AG20443 (cell line): ENCODE data around the gene RNPEPL1.

Experiments
- DNase-seq: peaks from one replicate; pipeline ENCODE4 v3.0.0; 2012; ENCODE audit warnings: low spot score, mixed read lengths

The RNPEPL1 gene

DNA sequence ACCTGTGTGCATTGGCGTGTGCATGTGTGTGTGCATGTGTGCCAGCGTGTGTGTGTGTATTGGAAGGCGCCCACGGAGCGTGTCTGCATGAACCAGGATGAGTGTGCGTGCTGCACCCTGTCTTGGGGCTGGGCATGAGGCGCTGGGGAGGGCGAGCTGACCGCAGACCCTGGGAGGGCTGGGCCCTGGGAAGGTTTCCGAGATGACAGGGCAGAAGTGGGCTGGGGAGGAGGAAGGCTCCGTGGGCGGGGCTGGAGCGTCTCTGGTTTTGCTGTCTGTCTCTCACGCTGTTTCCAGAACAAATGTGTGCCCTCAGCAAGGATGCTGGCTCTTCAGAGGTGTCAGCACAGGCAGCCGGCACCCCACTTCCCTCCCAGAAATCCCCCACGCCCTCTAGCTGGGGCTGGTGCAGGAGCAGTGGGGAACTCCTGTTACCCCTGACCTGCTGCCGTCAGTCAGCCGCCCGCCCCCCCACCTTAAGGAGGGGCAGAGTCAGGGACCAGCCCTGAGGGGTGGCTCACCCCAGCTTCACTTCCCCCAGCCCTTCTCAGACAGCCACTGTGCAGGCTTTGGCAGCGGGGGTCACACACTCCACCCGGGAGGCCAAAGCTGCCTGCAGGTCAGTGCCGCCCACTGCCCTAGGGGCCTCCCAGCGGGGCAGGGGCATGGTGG is 56.8 kb downstream of the RNPEPL1 start, which contains the start of gene GPR35:
GPR35 (plus strand) TSS at position 531 of the 672 bp plus-strand sequence. CDS start 4,473 bp downstream, outside the sequence.
- DNase-seq = peak; percentile 91

DNA sequence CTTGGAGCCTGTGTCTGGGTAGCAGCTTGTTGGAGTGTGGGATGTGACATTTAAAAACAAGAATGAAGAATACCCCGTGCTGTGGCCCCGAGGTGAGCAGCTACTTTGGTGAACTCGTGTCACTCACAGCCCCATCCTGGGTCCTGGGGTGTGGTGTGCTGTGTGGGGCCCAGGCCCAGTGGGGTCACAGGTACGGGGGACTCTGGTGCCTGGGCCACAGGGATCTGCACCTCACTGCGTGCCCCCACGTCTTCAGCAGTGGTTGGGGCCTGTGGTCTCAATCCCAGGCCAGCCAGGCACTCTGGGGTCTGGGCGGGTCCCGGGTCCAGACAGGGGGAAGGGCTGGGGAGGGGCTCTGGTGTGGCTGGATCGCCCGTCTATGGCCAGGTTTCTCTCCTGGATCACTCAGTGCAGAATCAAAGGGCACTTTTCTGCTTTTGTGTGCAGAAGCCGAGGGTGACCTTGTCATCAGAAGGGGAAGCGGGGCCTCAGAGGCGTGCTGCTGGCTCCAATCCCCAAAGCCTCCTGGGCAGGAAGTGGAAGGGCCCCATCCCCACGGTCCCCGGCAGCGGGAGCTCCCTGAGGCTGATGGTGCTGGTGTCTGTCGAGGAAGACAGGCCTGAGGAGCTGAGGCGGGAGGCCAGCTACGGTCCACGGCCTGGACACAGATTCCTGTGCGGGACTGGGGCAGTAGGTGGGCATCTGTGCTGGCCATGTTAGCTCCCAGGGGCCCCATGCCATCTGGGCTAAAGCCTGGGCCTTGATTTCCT is 58.4 kb downstream of the RNPEPL1 start:
- DNase-seq = no peak

DNA sequence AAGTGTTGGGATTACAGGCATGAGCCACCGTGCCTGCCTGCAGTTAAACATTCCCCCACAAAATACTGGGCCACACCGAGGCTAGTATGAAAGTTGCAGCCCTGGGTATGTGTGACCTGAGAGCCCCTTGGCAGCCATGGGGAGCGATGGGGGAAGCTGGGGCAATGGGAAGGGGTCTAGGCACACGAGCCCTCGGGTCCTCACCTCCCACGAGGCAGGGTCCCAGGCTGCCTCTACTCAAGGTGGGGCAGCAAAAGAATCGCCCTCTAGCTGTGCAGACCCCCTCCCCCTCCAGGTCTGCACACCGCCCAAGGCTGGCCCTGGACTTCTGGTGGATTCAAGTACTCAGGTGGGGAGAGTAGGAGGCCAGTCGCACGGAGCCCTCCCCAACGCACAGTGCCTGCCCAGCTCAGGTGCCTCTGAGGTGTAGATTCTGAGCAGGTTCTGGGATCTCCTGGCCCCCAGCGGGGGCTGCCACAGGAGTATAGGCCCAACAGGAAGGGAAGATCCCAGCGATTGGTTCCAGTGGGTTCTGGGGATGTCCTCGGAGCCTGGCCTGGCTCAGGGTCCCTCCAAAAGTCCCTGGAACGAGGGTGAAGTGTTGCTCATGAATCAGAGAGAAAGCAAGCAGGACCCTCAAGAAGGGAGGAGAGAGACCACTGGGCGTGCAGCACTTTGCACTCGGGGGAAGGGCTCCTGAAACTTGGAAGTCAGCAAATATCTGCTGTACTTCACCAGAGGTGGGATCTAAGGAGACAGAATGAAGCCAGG is 59.6 kb downstream of the RNPEPL1 start:
- no peak for DNase-seq

DNA sequence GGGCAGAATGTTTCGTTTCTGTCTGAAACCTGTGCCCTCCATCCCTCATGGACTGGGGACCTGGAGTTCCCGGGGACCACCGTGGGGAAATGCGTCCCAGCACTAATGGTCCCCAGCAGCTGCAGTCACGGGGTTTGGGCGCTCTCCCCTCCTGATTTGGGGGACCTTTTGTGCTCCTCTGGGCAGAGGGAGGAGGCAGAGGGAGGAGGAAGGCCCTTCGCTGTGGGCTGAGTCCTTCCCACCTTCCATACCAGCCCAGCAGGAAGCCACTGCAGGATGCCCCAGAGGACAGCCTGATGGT is 60.2 kb downstream of the RNPEPL1 start:
- no peak for DNase-seq

DNA sequence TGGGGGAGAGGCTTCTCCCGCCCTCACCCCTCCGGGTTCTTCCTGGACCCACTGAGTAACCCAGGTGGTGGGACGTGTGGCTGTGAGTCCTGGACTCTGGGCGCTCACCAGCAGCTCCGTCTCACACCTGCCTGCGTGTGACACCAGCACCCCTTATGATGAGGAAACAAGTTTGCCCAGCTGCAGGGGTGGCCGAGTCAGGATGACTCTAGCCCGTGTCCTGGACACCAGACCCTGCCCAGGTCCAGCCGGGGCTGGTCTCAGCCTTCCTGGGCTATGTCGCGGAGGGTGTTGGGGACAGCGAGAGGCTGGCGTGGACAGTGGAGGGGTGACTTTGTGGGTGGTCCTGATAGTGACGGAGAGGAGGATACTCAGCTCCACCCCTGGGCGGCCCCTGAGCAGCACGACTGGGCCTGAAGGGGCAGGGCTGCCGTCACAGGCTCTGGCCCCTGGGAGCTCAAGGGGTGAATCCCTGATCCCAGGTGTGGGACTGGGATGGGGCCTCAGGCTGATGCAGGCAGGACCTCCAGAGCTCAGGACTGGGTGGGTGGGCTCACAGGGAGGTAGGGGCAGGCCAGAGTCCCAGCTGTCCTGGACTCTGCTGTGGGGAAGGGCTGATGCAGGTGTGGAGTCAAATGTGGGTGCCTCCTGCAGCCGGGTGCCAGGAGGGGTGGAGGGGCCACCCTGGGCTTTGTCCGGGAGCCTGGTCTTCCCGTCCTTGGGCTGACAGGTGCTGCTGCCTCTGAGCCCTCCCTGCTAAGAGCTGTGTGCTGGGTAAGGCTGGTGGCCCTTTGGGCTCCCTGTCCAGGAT is 60.7 kb downstream of the RNPEPL1 start:
- DNase-seq = no peak

DNA sequence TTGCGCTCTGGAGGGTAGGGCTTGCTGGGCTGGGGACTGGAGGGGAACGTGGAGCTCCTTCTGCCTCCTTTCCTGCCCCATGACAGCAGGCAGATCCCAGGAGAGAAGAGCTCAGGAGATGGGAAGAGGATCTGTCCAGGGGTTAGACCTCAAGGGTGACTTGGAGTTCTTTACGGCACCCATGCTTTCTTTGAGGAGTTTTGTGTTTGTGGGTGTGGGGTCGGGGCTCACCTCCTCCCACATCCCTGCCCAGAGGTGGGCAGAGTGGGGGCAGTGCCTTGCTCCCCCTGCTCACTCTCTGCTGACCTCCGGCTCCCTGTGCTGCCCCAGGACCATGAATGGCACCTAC is 61.3 kb downstream of the RNPEPL1 start:
- no peak for DNase-seq

DNA sequence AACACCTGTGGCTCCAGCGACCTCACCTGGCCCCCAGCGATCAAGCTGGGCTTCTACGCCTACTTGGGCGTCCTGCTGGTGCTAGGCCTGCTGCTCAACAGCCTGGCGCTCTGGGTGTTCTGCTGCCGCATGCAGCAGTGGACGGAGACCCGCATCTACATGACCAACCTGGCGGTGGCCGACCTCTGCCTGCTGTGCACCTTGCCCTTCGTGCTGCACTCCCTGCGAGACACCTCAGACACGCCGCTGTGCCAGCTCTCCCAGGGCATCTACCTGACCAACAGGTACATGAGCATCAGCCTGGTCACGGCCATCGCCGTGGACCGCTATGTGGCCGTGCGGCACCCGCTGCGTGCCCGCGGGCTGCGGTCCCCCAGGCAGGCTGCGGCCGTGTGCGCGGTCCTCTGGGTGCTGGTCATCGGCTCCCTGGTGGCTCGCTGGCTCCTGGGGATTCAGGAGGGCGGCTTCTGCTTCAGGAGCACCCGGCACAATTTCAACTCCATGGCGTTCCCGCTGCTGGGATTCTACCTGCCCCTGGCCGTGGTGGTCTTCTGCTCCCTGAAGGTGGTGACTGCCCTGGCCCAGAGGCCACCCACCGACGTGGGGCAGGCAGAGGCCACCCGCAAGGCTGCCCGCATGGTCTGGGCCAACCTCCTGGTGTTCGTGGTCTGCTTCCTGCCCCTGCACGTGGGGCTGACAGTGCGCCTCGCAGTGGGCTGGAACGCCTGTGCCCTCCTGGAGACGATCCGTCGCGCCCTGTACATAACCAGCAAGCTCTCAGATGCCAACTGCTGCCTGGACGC is 61.9 kb downstream of the RNPEPL1 start:
- DNase-seq = no peak
